Fibroblast of pulmonary artery (primary cell): ENCODE measurements around the gene KLHL42.

ENCODE experiments used
- DNase-seq: peaks from one replicate; pipeline ENCODE4 v3.0.0-alpha.2; 2010; ENCODE audit warnings: low read depth
- H3K4me3 ChIP-seq: replicated peaks from 2 replicates; pipeline ENCODE4 v1.5.1; 2011; ENCODE audit warnings: low read depth, mild to moderate bottlenecking, control low read depth, low read length, moderate library complexity
- CTCF ChIP-seq: IDR thresholded peaks from 2 replicates; pipeline ENCODE4 v1.5.1; 2011; ENCODE audit warnings: mild to moderate bottlenecking, control low read depth, low read length, inconsistent platforms; ENCODE audit errors: missing control alignments

Gene KLHL42

GRCh38 chr12:27796128-27796527 lies 16.1 kb downstream of the KLHL42 start:
- no peak for TF ChIP-seq CTCF
- no peak overlapping the region for H3K4me3 ChIP-seq

GRCh38 chr12:27797301-27798025 lies 17.4 kb downstream of the KLHL42 start:
- no peak for DNase-seq
- TF ChIP-seq CTCF = no peak
- H3K4me3 ChIP-seq = no peak overlapping the region

More at GRCh38 chr12:27796128-27796527, 16.1 kb downstream of the KLHL42 start:
- DNase-seq = no peak

- no peak overlapping the region for H3K4me3 ChIP-seq
- DNase-seq = no peak
- no peak for TF ChIP-seq CTCF
Measured at GRCh38 chr12:27800819-27801218, 20.8 kb downstream of the KLHL42 start.

GRCh38 chr12:27801630-27802029 lies 21.6 kb downstream of the KLHL42 start:
- DNase-seq = no peak
- H3K4me3 ChIP-seq = no peak overlapping the region
- TF ChIP-seq CTCF = no peak

GRCh38 chr12:27802511-27802910 lies 22.5 kb downstream of the KLHL42 start:
- no peak for TF ChIP-seq CTCF
- DNase-seq = no peak
- H3K4me3 ChIP-seq = no peak overlapping the region

GRCh38 chr12:27802936-27803335 lies 22.9 kb downstream of the KLHL42 start:
- no peak for DNase-seq
- TF ChIP-seq CTCF = no peak
- H3K4me3 ChIP-seq = no peak overlapping the region

GRCh38 chr12:27805238-27805637 lies 25.2 kb downstream of the KLHL42 start:
- no peak overlapping the region for H3K4me3 ChIP-seq
- no peak for TF ChIP-seq CTCF
- no peak for DNase-seq
